Heart right ventricle (tissue), 16 donors: Measurements from ENCODE around the gene MAP4K4. TPM values are rescaled to one million over a fixed set of nuclear protein-coding genes. Genes with fewer than 3 reads are reported as not detected.

ENCODE experiments used
- ATAC-seq, 8 donors: fragments of 200-7000 bp; cut with Tn5 transposase; one replicate each; pipeline ENCODE4 v1.9.1; 2020; ENCODE audit warnings: mild to moderate bottlenecking in 8 of 8, moderate library complexity in 8 of 8, moderate number of reproducible peaks in 1 of 8
- DNase-seq, 2 donors: peaks; one replicate each; pipeline ENCODE4 v3.0.0-alpha.2; 2020
- H3K27ac ChIP-seq, 10 donors: fragments of 200-600 bp; sonication (generic) in 2 of 10; one replicate each; pipeline versions ENCODE4 v1.5.0 to v1.8.0; 2020 to 2022; ENCODE audit warnings: mild to moderate bottlenecking in 3 of 10
- H3K27me3 ChIP-seq, 7 donors: fragments of 200-600 bp; one replicate each; pipeline ENCODE4 v1.8.0; 2021 to 2022; ENCODE audit warnings: mild to moderate bottlenecking in 2 of 7
- H3K36me3 ChIP-seq, 9 donors: fragments of 200-600 bp; sonication (generic) in 1 of 9; one replicate each; pipeline versions ENCODE4 v1.5.0 to v1.8.0; 2020 to 2022; ENCODE audit warnings: mild to moderate bottlenecking in 2 of 9
- H3K4me1 ChIP-seq, 9 donors: fragments of 200-600 bp; sonication (generic) in 1 of 9; one replicate each; pipeline versions ENCODE4 v1.5.0 to v1.8.0; 2020 to 2022; ENCODE audit warnings: mild to moderate bottlenecking in 4 of 9
- H3K4me3 ChIP-seq, 10 donors: fragments of 200-600 bp; sonication (generic) in 2 of 10; one replicate each; pipeline versions ENCODE4 v1.5.0 to v1.8.0; 2020 to 2022; ENCODE audit warnings: mild to moderate bottlenecking in 7 of 10, moderate library complexity in 2 of 10
- H3K9me3 ChIP-seq, 11 donors: fragments of 200-600 bp in 10 of 11; sonication (generic) in 2 of 11; one replicate each; pipeline versions ENCODE4 v1.5.0 to v1.8.0; 2013 to 2022; ENCODE audit warnings: mild to moderate bottlenecking in 2 of 11, control low read depth in 1 of 11, moderate library complexity in 1 of 11
- WGBS, 2 donors: extraction: QIAGEN DNeasy Blood & Tissue Kit; methylation state at CpG; one replicate each; pipeline ENCODE4 v1.1.7; 2013; ENCODE audit warnings: inconsistent platforms in 1 of 2; 5-methylcytosine and 5-hydroxymethylcytosine counted together
- intact Hi-C, 10 donors: fragments of 100-400 bp; cut with DNase I; formaldehyde crosslinking; loops; one replicate each; pipeline versions ENCODE4 v1.11.1 to v1.14.2; 2022
- polyA plus RNA-seq, 2 donors: library from polyadenylated mRNA; stranded (reverse); fragments of 200-250 nt; gene quantifications; one replicate each; pipeline ENCODE4 v1.2.3, GENCODE V29; 2013
- total RNA-seq, 10 donors: library from RNA; stranded (reverse); fragmentation: NEBNext Ultra II Directional in 3 of 10; extraction: Animal tissue kit (Norgen Biotek cat#: 25700) in 3 of 10; gene quantifications; one replicate each; pipeline versions ENCODE4 v1.2.1 to v1.2.4, GENCODE V29; 2021 to 2023
- TF ChIP-seq, protein P1 (sequence below), 9 donors: fragments of 200-600 bp; sonication (generic) in 2 of 9; IDR thresholded peaks; one replicate each; pipeline versions ENCODE4 v1.5.0 to v1.8.0; 2021 to 2022; ENCODE audit warnings: antibody characterized with exemption in 9 of 9, mild to moderate bottlenecking in 5 of 9, moderate library complexity in 1 of 9
- donor health status: Arrhythmogenic right ventricular cardiomyopathy.
- donor health status: ischemic (EF 13 %, LVEDD 7.1; RV severe dilation, severe dysfunction).
- donor health status: healthy with polysubstance abuse.
- donor health status: DM: no; HTN: yes; CAD: no.
- donor health status: DM: no; HTN: no; CAD: no.
- donor health status: ischemic (EF 25% LVEDD 6.9; RV normal size, moderate dysfunction).
- donor health status: ischemic (EF 25% LVEDD 5.7; RV mildly dilated, moderate dysfunction).
- donor health status: healthy.
- donor health status: DM: yes; HTN: yes; CAD: no.
- donor health status: Ischemic cardiomyopathy.
- donor health status: ischemic (EF 35%, LVEDD 5.7; RV mildly dilated, moderate dysfunction).
- donor health status: nonischemic (EF 11% LVEDD 7.7; RV severe dilation, severe dysfunction).
- donor health status: DM: yes; HTN: yes; CAD: no.
- donor health status: PGD.
- donor health status: ischemic (EF 29% LVEDD 5.4; RV normal size, mild dysfunction).
- donor health status: nonischemic (EF 23%, LVEDD 6.1; RV moderate dilation, normal function).

MAP4K4 gene
- total and polyA plus RNA-seq, 12 donors, result 44.3 to 116 (median 86.1) TPM

GRCh38 chr2:101779190-101779589 is 81.7 kb downstream of the MAP4K4 start:
- WGBS, 2 donors, result 95 to 98% methylated on average over 1 of the region's 1 CpG
- H3K4me3 ChIP-seq, result no peak overlapping the region
- no peak overlapping the region for H3K27ac ChIP-seq
- no peak for DNase-seq
- intact Hi-C loops, result loop anchor here in 5 of 10 donors (10.0 kb wide), 2 partner anchors 46 to 74 kb away; no protein-coding TSS in a partner anchor
- no peaks in the 10 kb centered on the region for H3K27me3 ChIP-seq
- TF ChIP-seq, protein P1, sequence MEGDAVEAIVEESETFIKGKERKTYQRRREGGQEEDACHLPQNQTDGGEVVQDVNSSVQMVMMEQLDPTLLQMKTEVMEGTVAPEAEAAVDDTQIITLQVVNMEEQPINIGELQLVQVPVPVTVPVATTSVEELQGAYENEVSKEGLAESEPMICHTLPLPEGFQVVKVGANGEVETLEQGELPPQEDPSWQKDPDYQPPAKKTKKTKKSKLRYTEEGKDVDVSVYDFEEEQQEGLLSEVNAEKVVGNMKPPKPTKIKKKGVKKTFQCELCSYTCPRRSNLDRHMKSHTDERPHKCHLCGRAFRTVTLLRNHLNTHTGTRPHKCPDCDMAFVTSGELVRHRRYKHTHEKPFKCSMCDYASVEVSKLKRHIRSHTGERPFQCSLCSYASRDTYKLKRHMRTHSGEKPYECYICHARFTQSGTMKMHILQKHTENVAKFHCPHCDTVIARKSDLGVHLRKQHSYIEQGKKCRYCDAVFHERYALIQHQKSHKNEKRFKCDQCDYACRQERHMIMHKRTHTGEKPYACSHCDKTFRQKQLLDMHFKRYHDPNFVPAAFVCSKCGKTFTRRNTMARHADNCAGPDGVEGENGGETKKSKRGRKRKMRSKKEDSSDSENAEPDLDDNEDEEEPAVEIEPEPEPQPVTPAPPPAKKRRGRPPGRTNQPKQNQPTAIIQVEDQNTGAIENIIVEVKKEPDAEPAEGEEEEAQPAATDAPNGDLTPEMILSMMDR (IDR thresholded peaks at IDR 0.05), result no peak
- no peaks in the 10 kb centered on the region for H3K9me3 ChIP-seq
- peaks cover 9 to 97% (median 74%) of the 10 kb centered on the region in 9 donors for H3K4me1 ChIP-seq
- H3K36me3 ChIP-seq, result no peaks in the 10 kb centered on the region
- no peak for ATAC-seq

DNA sequence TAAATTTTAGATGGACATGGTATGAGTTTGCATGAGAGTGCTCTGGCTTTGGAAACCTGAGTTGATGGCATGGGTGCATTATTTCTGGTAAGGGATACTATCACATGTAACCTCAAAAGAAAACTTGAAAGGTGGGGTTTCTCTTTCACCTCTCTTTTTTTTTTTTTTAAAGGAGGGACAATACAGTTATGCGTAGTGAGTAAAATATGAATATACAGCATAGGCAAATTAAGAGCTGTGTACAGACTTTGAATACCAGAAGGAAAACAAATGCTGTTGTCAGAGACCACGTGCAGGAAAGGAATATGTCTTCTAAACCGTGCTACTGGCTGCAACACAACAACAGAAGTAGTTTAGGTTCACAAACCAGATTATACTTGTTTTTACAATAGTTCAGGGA is 82.1 kb downstream of the MAP4K4 start:
- Histone ChIP-seq H3K27me3 (no peaks in the 10 kb centered on the region), H3K27ac (no peak overlapping the region), H3K9me3 (no peaks in the 10 kb centered on the region), H3K4me1 (peaks cover 9 to 97% (median 70%) of the 10 kb centered on the region in 9 donors), H3K36me3 (no peaks in the 10 kb centered on the region), H3K4me3 (no peak overlapping the region)
- no peak for DNase-seq
- TF ChIP-seq, protein P1 (IDR thresholded peaks at IDR 0.05), result no peak
- intact Hi-C loops, result loop anchor here in 5 of 10 donors (10.0 kb wide), 2 partner anchors 45 to 75 kb away; no protein-coding TSS in a partner anchor
- no peak for ATAC-seq
- 67 to 74% methylated on average over 3 of the region's 3 CpGs for WGBS, 2 donors

DNA sequence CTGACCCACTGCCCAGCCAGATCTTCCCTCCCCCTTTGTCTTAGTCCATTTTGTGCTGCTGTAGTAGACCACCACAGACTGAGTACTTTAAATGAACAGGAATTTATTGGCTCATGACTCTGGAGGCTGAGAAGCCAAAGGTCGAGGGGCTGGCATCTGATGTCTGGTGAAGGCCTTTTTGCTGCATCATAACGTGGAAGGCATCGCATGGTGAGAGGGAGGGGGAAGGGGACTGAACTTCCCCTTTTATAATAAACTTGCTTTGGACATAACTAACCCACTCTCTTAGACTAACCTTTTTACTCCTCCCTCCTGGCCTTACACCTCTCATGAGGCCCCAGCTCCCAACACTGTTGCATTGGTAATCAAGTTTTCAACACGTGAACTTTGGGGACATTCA is 83.8 kb downstream of the MAP4K4 start:
- 58 to 61% methylated on average over 4 of the region's 4 CpGs for WGBS, 2 donors
- H3K4me1 ChIP-seq, result peaks cover 5 to 88% (median 55%) of the 10 kb centered on the region in 9 donors
- peak in 2 of 8 donors; percentile 13 to 28 for ATAC-seq
- H3K4me3 ChIP-seq, result no peak overlapping the region
- intact Hi-C loops, result no loop called here
- no peaks in the 10 kb centered on the region for H3K27me3 ChIP-seq
- no peaks in the 10 kb centered on the region for H3K36me3 ChIP-seq
- H3K9me3 ChIP-seq, result no peaks in the 10 kb centered on the region
- TF ChIP-seq, protein P1 (IDR thresholded peaks at IDR 0.05), result no peak
- no peak for DNase-seq
- H3K27ac ChIP-seq, result no peak overlapping the region

- 76 to 79% methylated on average over 6 of the region's 6 CpGs for WGBS, 2 donors
- H3K9me3 ChIP-seq, result no peaks in the 10 kb centered on the region
- intact Hi-C loops, result no loop called here
- DNase-seq (no peak), ATAC-seq (no peak)
- no peaks in the 10 kb centered on the region for H3K27me3 ChIP-seq
- peaks cover 5 to 87% (median 54%) of the 10 kb centered on the region in 9 donors for H3K4me1 ChIP-seq
- TF ChIP-seq, protein P1 (IDR thresholded peaks at IDR 0.05), result no peak
- H3K4me3 ChIP-seq, result no peak overlapping the region
- no peak overlapping the region for H3K27ac ChIP-seq
- no peaks in the 10 kb centered on the region for H3K36me3 ChIP-seq
Observed at GRCh38 chr2:101781791-101782426, 84.4 kb downstream of the MAP4K4 start.
